SK-N-SH treated with all-trans-retinoic acid at 6 μM for 48 hours (cell line): ENCODE measurements around the gene SLC12A2.

Experiments used
- ATAC-seq: fragments of 200-7000 bp; cut with Tn5 transposase; 3 replicates; pipeline ENCODE4 v1.9.1; 2020; ENCODE audit warnings: mild to moderate bottlenecking, moderate library complexity
- ARNTL ChIP-seq: fragments of 450-650 bp; formaldehyde crosslinking; IDR thresholded peaks from 2 replicates; pipeline ENCODE4 v1.5.0; 2020; ENCODE audit warnings: low read depth, mild to moderate bottlenecking, moderate library complexity, borderline replicate concordance
- BACH2 ChIP-seq: fragments of 250-450 bp; sonication (Bioruptor Pico); IDR thresholded peaks from 2 replicates; pipeline ENCODE4 v1.9.0; 2021; ENCODE audit warnings: mild to moderate bottlenecking, borderline replicate concordance
- CSDC2 ChIP-seq: fragments of 250-450 bp; sonication (Bioruptor Pico); IDR thresholded peaks from 2 replicates; pipeline ENCODE4 v1.5.0; 2020; ENCODE audit warnings: mild to moderate bottlenecking, moderate library complexity
- ESRRG ChIP-seq: fragments of 250-450 bp; sonication (Bioruptor Pico); IDR thresholded peaks from 2 replicates; pipeline ENCODE4 v1.6.1; 2021; ENCODE audit warnings: mild to moderate bottlenecking
- GLIS3 ChIP-seq: fragments of 250-450 bp; sonication (Bioruptor Pico); IDR thresholded peaks from 2 replicates; pipeline ENCODE4 v1.5.0; 2020; ENCODE audit warnings: mild to moderate bottlenecking, moderate library complexity
- ISL1 ChIP-seq: fragments of 250-450 bp; sonication (Bioruptor Pico); IDR thresholded peaks from 2 replicates; pipeline ENCODE4 v2.1.2; 2022; ENCODE audit warnings: mild to moderate bottlenecking, moderate library complexity
- OSR1 ChIP-seq: fragments of 250-450 bp; sonication (Bioruptor Pico); IDR thresholded peaks from 2 replicates; pipeline ENCODE4 v1.8.0; 2022; ENCODE audit warnings: moderate library complexity, mild to moderate bottlenecking, inconsistent platforms
- POU6F1 ChIP-seq: fragments of 250-450 bp; sonication (Bioruptor Pico); IDR thresholded peaks from 2 replicates; pipeline ENCODE4 v1.8.0; 2021; ENCODE audit warnings: low read depth, mild to moderate bottlenecking, moderate library complexity, borderline replicate concordance
- PPARA ChIP-seq: fragments of 250-450 bp; sonication (Bioruptor Pico); IDR thresholded peaks from 2 replicates; pipeline ENCODE4 v1.5.0; 2020; ENCODE audit warnings: mild to moderate bottlenecking, borderline replicate concordance
- RARB ChIP-seq: fragments of 250-450 bp; sonication (Bioruptor Pico); IDR thresholded peaks from 2 replicates; pipeline ENCODE4 v1.8.0; 2021; ENCODE audit warnings: mild to moderate bottlenecking, moderate library complexity
- SNAI2 ChIP-seq: fragments of 250-450 bp; sonication (Bioruptor Pico); IDR thresholded peaks from 2 replicates; pipeline ENCODE4 v1.5.0; 2020; ENCODE audit warnings: mild to moderate bottlenecking, moderate library complexity
- TSHZ2 ChIP-seq: fragments of 250-450 bp; sonication (Bioruptor Pico); IDR thresholded peaks from 2 replicates; pipeline ENCODE4 v1.5.0; 2020; ENCODE audit warnings: mild to moderate bottlenecking, moderate library complexity
- ZC3H10 ChIP-seq: fragments of 250-450 bp; sonication (Bioruptor Pico); IDR thresholded peaks from 2 replicates; pipeline ENCODE4 v1.5.1; 2021; ENCODE audit warnings: mild to moderate bottlenecking, moderate library complexity
- ZFP3 ChIP-seq: fragments of 250-450 bp; sonication (Bioruptor Pico); IDR thresholded peaks from 2 replicates; pipeline ENCODE4 v1.5.0; 2020; ENCODE audit warnings: mild to moderate bottlenecking, moderate library complexity
- ZFP30 ChIP-seq: fragments of 450-650 bp; formaldehyde crosslinking; IDR thresholded peaks from 2 replicates; pipeline ENCODE4 v1.5.0; 2022; ENCODE audit warnings: mild to moderate bottlenecking, moderate library complexity
- ZNF565 ChIP-seq: fragments of 450-650 bp; formaldehyde crosslinking; conservative IDR thresholded peaks from 2 replicates; pipeline ENCODE4 v1.5.0; 2020; ENCODE audit warnings: low read depth, mild to moderate bottlenecking, moderate library complexity
- ZNF70 ChIP-seq: fragments of 450-650 bp; formaldehyde crosslinking; IDR thresholded peaks from 2 replicates; pipeline ENCODE4 v1.5.0; 2020; ENCODE audit warnings: mild to moderate bottlenecking, moderate library complexity
- ZNF8 ChIP-seq: fragments of 450-650 bp; formaldehyde crosslinking; IDR thresholded peaks from 2 replicates; pipeline ENCODE4 v1.5.0; 2020; ENCODE audit warnings: mild to moderate bottlenecking, moderate library complexity
- TF ChIP-seq, protein P1 (sequence below): fragments of 250-450 bp; sonication (Bioruptor Pico); IDR thresholded peaks from 2 replicates; pipeline ENCODE4 v1.5.1; 2020; ENCODE audit warnings: low read depth, mild to moderate bottlenecking, moderate library complexity
- TF ChIP-seq, protein P2 (sequence below): fragments of 250-450 bp; sonication (Bioruptor Pico); IDR thresholded peaks from 2 replicates; pipeline ENCODE4 v1.5.1; 2021; ENCODE audit warnings: mild to moderate bottlenecking, moderate library complexity

The SLC12A2 gene

GRCh38 chr5:128199611-128200010 is 116.0 kb downstream of the SLC12A2 start:
- TF ChIP-seq ZFP30 (CRISPR knock-in tag) (no peak), SNAI2 (CRISPR knock-in tag) (no peak), ESRRG (no peak), ZNF8 (no peak), CSDC2 (no peak)
- TF ChIP-seq, protein P1, sequence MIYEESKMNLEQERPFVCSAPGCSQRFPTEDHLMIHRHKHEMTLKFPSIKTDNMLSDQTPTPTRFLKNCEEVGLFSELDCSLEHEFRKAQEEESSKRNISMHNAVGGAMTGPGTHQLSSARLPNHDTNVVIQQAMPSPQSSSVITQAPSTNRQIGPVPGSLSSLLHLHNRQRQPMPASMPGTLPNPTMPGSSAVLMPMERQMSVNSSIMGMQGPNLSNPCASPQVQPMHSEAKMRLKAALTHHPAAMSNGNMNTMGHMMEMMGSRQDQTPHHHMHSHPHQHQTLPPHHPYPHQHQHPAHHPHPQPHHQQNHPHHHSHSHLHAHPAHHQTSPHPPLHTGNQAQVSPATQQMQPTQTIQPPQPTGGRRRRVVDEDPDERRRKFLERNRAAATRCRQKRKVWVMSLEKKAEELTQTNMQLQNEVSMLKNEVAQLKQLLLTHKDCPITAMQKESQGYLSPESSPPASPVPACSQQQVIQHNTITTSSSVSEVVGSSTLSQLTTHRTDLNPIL (CRISPR knock-in tag) = no peak
- no peak for ATAC-seq

- TF ChIP-seq GLIS3 (CRISPR knock-in tag) (no peak), OSR1 (no peak), POU6F1 (no peak), ISL1 (CRISPR knock-in tag) (no peak), ZFP30 (CRISPR knock-in tag) (no peak), ZNF70 (no peak), ZC3H10 (CRISPR knock-in tag) (no peak), ESRRG (no peak)
- ATAC-seq = peak; percentile 96
Observed at GRCh38 chr5:128201065-128201926, 117.7 kb downstream of the SLC12A2 start.

DNA sequence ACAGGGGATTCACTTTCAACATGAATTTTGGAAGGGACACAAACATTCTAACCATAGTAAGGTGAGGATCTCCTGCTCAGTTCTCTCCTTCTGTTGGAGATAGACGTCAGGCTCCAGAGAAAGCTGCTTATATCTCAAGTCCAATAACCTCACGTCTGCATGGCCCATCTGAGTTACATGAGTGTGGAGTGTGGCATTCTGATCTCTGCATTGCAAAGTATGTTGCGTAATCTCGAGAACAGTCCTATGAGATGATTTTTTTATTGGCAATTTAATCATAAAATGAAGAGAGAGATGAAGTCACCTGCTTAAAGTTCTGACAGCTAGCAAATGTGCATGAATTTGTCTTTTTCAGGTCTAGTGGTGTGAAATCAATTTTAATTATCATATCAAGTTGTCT is 118.8 kb downstream of the SLC12A2 start:
- TF ChIP-seq RARB (no peak), ZFP30 (CRISPR knock-in tag) (no peak), ARNTL (no peak), ZFP3 (CRISPR knock-in tag) (no peak), BACH2 (CRISPR knock-in tag) (no peak)
- TF ChIP-seq, protein P1 (CRISPR knock-in tag) = no peak
- no peak for ATAC-seq

DNA sequence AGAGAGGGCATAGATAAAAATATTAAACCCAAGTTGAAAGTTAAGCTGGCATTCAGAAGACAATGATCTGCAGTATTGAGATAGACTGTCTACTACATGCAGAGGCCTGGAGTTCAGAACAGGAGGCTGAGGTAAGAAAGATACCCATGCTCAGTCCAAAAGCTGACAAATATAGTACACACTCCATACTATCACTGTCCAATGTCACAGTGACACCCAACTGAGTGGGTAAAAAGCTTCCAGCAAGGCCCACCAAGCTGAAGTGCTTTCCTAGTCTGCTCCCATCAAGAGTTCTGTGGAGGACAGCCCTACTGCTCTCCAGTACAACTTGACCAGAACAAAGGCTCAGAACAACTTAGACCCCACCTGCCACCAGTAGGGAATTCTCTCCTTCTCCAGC is 124.9 kb downstream of the SLC12A2 start:
- no peak for ATAC-seq
- no peak for TF ChIP-seq ZNF70
- TF ChIP-seq ESRRG = no peak
- no peak for TF ChIP-seq OSR1
- TF ChIP-seq ZFP3 (CRISPR knock-in tag) = no peak
- TF ChIP-seq ZC3H10 (CRISPR knock-in tag) = no peak
- no peak for TF ChIP-seq CSDC2
- TF ChIP-seq, protein P2, sequence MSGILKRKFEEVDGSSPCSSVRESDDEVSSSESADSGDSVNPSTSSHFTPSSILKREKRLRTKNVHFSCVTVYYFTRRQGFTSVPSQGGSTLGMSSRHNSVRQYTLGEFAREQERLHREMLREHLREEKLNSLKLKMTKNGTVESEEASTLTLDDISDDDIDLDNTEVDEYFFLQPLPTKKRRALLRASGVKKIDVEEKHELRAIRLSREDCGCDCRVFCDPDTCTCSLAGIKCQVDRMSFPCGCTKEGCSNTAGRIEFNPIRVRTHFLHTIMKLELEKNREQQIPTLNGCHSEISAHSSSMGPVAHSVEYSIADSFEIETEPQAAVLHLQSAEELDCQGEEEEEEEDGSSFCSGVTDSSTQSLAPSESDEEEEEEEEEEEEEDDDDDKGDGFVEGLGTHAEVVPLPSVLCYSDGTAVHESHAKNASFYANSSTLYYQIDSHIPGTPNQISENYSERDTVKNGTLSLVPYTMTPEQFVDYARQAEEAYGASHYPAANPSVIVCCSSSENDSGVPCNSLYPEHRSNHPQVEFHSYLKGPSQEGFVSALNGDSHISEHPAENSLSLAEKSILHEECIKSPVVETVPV = no peak
- TF ChIP-seq BACH2 (CRISPR knock-in tag) = no peak
- no peak for TF ChIP-seq RARB
- no peak for TF ChIP-seq GLIS3 (CRISPR knock-in tag)
- no peak for TF ChIP-seq ZNF565 (CRISPR knock-in tag)
- TF ChIP-seq, protein P1 (CRISPR knock-in tag) = no peak
- TF ChIP-seq ARNTL = no peak
- no peak for TF ChIP-seq ZNF8
- no peak for TF ChIP-seq PPARA (CRISPR knock-in tag)
- no peak for TF ChIP-seq SNAI2 (CRISPR knock-in tag)
- TF ChIP-seq ISL1 (CRISPR knock-in tag) = no peak
- TF ChIP-seq TSHZ2 = no peak
